Small intestine (tissue), 7 donors: ENCODE results near the gene KRTAP12-2. TPM values are rescaled to one million over a fixed set of nuclear protein-coding genes. Genes with fewer than 3 reads are reported as not detected.

Source experiments
- DNase-seq, 2 donors: peaks; one replicate each; pipeline versions ENCODE4 v3.0.0 to v3.0.0-alpha.2; 2013
- FAIRE-seq: peaks from 2 replicates; lab custom pipeline; 2012; peaks lifted over from hg19 to GRCh38; lab: Jason Lieb, UNC
- H3K27ac ChIP-seq, 3 donors: one replicate each; pipeline ENCODE4 v1.5.1; 2013; ENCODE audit warnings: low read length in 2 of 3, mild to moderate bottlenecking in 2 of 3, control low read depth in 1 of 3, inconsistent platforms in 1 of 3, low read depth in 1 of 3, moderate library complexity in 1 of 3
- H3K27me3 ChIP-seq, 3 donors: one replicate each; pipeline ENCODE4 v1.6.1; 2013; ENCODE audit warnings: low read length in 3 of 3, inconsistent platforms in 1 of 3; ENCODE audit not compliant: control insufficient read depth in 3 of 3, insufficient read depth in 3 of 3
- H3K36me3 ChIP-seq, 3 donors: one replicate each; pipeline ENCODE4 v1.6.1; 2013; ENCODE audit warnings: low read length in 3 of 3, inconsistent platforms in 1 of 3, low read depth in 1 of 3, mild to moderate bottlenecking in 1 of 3, moderate library complexity in 1 of 3; ENCODE audit not compliant: control insufficient read depth in 3 of 3, insufficient read depth in 2 of 3
- H3K4me1 ChIP-seq, 3 donors: one replicate each; pipeline ENCODE4 v1.6.1; 2013; ENCODE audit warnings: low read length in 2 of 3, inconsistent platforms in 1 of 3, low read depth in 1 of 3, mild to moderate bottlenecking in 1 of 3, moderate library complexity in 1 of 3; ENCODE audit not compliant: control insufficient read depth in 3 of 3, insufficient read depth in 2 of 3
- H3K4me3 ChIP-seq, 3 donors: one replicate each; pipeline ENCODE4 v1.5.1; 2013; ENCODE audit warnings: low read length in 3 of 3, control low read depth in 1 of 3, inconsistent platforms in 1 of 3, low read depth in 1 of 3, mild to moderate bottlenecking in 1 of 3, moderate library complexity in 1 of 3
- H3K9me3 ChIP-seq, 2 donors: one replicate each; pipeline ENCODE4 v1.6.1; 2013; ENCODE audit warnings: low read depth in 1 of 2, low read length in 1 of 2; ENCODE audit not compliant: control insufficient read depth in 2 of 2, insufficient read depth in 1 of 2
- WGBS, 3 donors: extraction: QIAGEN DNeasy Blood & Tissue Kit; methylation state at CpG; one replicate each; pipeline ENCODE4 v1.1.7; 2013; 5-methylcytosine and 5-hydroxymethylcytosine counted together
- polyA plus RNA-seq, 4 donors: library from polyadenylated mRNA; stranded (reverse) in 3 of 4; unstranded in 1 of 4; fragments of 200-250 nt in 3 of 4; fragments of 120-200 nt in 1 of 4; gene quantifications; one replicate each; pipeline versions ENCODE4 v1.2.1 to v1.2.3, GENCODE V29; 2013
- donor health status: healthy with polysubstance abuse.
- donor health status: control.
- donor health status: control.
- donor health status: Bipolar disorder and iron deficiency.
- donor health status: healthy.

KRTAP12-2 gene
- polyA plus RNA-seq, 4 donors = not detected

DNA sequence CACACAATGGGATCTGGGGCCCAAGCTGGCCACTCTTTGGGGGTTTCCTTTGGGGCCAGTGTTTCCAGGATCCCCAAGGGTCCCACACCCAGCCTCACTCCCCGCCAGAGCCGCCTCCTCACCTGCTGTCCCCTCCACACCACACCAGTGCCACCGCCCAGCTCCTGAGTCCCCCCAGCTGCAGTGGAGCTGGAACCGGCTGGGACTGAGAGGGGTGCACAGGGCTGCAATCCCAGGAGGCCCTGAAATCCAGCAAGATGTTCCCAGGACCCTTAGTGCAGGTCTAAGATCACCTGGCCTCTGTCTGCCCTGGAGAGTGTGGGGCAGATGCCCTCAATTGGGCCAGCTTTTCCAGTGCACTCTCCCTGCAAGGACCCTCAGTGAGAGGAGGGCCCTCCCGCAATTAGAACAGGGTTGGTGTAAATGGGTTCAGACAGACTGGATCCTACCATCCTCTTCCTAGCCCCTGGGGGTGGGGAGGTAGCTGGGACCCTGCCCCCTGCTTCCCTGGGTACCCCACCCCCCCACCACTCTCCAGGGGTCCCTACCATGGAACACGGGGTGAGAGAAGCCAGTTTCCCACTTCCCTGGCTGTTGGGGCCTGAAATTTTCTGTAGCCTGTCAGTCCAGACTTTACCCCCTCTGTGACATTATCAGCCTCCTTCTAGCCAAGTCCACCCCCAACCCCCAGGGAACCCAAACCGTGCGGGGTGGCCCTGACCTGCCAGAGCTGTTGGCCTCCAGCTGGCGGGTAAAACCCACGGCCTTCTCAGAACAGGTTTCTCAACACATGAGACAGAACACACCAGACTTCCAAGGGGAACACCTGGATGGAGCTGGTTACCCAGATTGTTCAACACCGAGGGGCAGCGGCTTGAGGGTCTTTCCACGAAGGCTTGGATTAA lies 37.3 kb upstream of the KRTAP12-2 start:
- Histone ChIP-seq H3K4me1 (no peaks in the 10 kb centered on the region), H3K4me3 (no peak overlapping the region), H3K27ac (no peak overlapping the region), H3K36me3 (no peaks in the 10 kb centered on the region), H3K9me3 (peaks cover 0 to 10% of the 10 kb centered on the region in 2 donors), H3K27me3 (peaks cover 7 to 78% (median 42%) of the 10 kb centered on the region in 3 donors)
- DNase-seq (no peak), FAIRE-seq (no peak)
- WGBS, 3 donors = 38 to 44% (median 42%) methylated on average over 13 of the region's 13 CpGs

- peaks cover 0 to 10% of the 10 kb centered on the region in 2 donors for H3K9me3 ChIP-seq
- H3K27ac ChIP-seq = no peak overlapping the region
- H3K27me3 ChIP-seq = peaks cover 2 to 75% (median 39%) of the 10 kb centered on the region in 3 donors
- H3K4me3 ChIP-seq = no peak overlapping the region
- no peak for DNase-seq
- H3K4me1 ChIP-seq = peaks cover 0 to 7% (median 0%) of the 10 kb centered on the region in 3 donors
- FAIRE-seq = no peak
- WGBS, 3 donors = 43 to 50% (median 43%) methylated on average over 16 of the region's 16 CpGs
- no peaks in the 10 kb centered on the region for H3K36me3 ChIP-seq
Measured at GRCh38 chr21:44702973-44703730, 36.4 kb upstream of the KRTAP12-2 start.

DNA sequence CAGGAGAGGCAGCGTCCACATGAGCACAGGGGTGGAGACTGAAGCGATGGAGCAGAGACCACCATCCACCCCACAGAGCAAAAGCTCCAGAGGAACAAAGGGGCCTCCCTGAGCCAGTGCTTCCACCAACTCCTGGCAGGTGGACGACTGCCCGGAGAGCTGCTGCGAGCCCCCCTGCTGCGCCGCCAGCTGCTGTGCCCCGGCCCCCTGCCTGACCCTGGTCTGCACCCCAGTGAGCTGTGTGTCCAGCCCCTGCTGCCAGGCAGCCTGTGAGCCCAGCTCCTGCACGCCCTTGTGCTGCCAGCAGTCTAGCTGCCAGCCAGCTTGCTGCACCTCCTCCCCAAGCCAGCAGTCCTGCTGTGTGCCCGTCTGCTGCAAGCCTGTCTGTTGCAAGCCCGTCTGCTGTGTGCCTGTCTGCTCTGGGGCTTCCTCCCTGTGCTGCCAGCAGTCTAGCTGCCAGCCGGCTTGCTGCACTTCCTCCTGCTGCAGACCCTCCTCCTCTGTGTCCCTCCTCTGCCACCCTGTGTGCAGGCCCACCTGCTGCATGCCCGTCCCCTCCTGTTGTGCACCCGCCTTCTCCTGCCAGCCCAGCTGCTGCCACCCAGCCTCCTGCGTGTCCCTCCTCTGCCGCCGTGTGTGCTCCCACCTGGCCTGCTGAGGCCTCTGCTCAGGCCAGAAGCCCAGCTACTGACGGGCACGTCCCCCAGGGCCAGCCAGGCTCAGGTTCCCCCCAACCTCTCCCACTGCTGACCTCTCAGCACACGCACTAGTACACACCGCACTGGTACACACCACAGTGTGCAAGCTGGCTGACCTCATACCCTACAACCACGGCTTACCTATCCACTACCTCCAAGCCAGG lies 35.6 kb upstream of the KRTAP12-2 start:
- H3K36me3 ChIP-seq = no peaks in the 10 kb centered on the region
- peaks cover 0 to 10% of the 10 kb centered on the region in 2 donors for H3K9me3 ChIP-seq
- WGBS, 3 donors = 65 to 76% (median 73%) methylated on average over 21 to 22 of the region's 22 CpGs
- FAIRE-seq (no peak), DNase-seq (no peak)
- H3K4me1 ChIP-seq = peaks cover 0 to 12% (median 0%) of the 10 kb centered on the region in 3 donors
- H3K27me3 ChIP-seq = peaks cover 0 to 75% (median 35%) of the 10 kb centered on the region in 3 donors
- H3K4me3 ChIP-seq = no peak overlapping the region
- H3K27ac ChIP-seq = no peak overlapping the region

DNA sequence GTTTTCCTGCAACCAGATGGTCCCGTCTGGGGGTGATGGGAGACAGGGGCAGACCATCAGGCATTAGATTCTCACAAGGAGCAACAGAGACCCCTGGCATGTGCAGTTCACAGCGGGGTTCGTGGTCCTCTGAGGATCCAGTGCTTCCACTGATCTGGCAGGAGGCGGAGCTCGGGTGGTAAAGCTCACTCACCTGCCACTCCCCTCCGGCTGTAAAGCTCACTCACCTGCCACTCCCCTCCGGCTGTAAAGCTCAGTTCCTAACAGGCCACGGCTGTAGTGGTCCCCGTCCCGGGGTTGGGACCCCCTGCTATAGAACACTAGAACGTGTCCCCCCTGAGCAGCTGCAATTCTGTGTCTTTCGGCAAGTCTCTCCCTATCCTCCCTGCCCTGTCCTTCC lies 34.8 kb upstream of the KRTAP12-2 start:
- H3K4me1 ChIP-seq = peaks cover 0 to 12% (median 0%) of the 10 kb centered on the region in 3 donors
- H3K36me3 ChIP-seq = no peaks in the 10 kb centered on the region
- no peak overlapping the region for H3K27ac ChIP-seq
- H3K4me3 ChIP-seq = no peak overlapping the region
- peaks cover 0 to 10% of the 10 kb centered on the region in 2 donors for H3K9me3 ChIP-seq
- FAIRE-seq = no peak
- WGBS, 3 donors = 15 to 36% (median 23%) methylated on average over 12 of the region's 12 CpGs
- DNase-seq = no peak
- H3K27me3 ChIP-seq = peaks cover 0 to 72% (median 30%) of the 10 kb centered on the region in 3 donors

DNA sequence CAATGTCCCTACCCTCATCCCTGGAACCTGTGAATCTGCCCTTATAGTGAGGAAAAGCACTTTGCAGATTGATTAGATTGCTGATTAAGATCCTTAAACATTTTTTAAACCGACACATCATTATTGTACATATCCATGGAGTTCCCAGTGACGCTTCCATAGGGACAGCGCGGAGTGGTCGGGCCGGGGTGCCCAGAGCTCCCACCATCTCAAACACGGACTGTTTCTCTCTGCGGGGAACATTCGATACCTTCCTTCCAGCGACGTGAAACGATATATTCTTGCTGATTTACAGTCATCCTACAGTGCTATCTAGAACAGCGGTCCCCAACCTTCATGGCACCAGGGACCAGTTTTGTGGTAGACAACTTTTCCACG lies 34.3 kb upstream of the KRTAP12-2 start:
- FAIRE-seq (no peak), DNase-seq (no peak)
- H3K4me3 ChIP-seq = no peak overlapping the region
- peaks cover 0 to 12% (median 0%) of the 10 kb centered on the region in 3 donors for H3K4me1 ChIP-seq
- no peak overlapping the region for H3K27ac ChIP-seq
- H3K9me3 ChIP-seq = peaks cover 0 to 6% of the 10 kb centered on the region in 2 donors
- H3K36me3 ChIP-seq = no peaks in the 10 kb centered on the region
- WGBS, 3 donors = 81 to 88% (median 86%) methylated on average over 14 of the region's 14 CpGs
- H3K27me3 ChIP-seq = peaks cover 0 to 70% (median 24%) of the 10 kb centered on the region in 3 donors

DNA sequence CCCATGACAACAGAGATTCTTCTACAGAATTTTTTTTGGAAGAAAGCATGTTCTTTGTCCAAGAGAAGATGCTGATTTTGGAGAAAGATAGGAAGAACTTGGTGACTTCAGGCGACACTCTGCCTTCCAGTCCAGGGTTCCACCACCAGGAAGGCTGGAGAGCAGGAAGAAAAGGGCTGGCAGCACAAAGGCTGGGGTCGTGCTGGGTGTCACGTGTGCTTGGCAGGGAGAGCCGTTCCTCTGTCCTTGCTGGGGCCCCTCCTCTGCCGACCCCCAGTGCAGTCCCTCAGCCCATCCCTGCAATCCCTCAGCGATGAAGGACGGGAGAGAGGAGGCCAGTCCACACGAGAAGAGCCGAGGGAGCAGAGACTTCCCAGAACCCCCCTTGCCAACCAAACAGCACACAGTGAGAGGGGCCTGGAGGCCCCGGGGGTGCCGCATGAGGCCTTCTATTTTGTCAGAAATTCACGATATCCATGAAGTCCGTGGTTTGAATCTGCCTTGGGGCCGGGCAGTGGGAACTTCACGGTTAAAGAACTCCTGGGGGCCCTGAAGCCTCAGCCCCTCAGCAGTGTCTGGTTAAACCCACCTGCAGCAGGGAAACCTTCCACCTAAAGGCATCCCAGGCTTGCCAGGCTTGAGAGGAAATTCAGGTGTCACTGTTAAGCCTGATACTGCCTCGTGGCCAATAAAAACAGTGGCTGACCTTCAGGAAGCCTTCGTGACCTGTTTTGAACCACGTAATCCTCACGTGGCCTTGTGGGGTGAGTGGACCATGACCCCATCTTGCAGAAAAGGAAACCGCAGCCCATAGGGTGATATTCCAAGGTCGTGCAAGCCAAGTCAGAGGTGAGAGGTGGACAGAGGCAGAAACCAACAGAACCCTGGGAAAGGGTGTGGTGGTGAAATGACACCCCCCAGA lies 33.6 kb upstream of the KRTAP12-2 start:
- DNase-seq = no peak
- Histone ChIP-seq H3K9me3 (peaks cover 0 to 4% of the 10 kb centered on the region in 2 donors), H3K27ac (no peak overlapping the region), H3K4me1 (peaks cover 0 to 12% (median 0%) of the 10 kb centered on the region in 3 donors), H3K27me3 (peaks cover 0 to 68% (median 23%) of the 10 kb centered on the region in 3 donors), H3K4me3 (no peak overlapping the region), H3K36me3 (no peaks in the 10 kb centered on the region)
- WGBS, 3 donors = 40 to 51% (median 50%) methylated on average over 21 of the region's 21 CpGs
- no peak for FAIRE-seq

DNA sequence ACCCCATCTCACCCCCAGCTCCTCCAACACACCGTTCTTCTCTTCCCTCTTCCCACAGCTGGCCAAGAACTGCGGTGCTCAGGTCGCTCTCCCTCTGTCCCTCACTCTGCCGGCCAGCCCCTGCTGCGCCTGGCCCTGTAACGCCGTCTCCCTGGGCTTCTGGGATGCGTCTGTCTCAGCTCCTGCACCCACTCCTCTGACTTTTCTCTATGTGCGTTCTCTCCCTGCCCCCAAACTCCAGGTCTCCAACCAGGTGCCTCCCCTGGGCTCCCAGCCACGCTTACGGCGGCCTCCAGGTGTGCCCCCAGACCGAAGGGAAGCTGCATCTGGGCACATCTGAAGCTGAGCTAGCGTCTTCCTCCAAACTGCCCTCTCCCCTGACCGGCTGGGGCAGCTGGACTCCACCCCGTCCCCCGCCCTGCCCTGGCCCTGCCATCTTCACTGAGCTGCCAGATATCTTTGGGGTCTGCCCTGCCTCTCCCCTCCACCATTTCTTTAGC lies 32.8 kb upstream of the KRTAP12-2 start:
- Histone ChIP-seq H3K4me3 (no peak overlapping the region), H3K27ac (no peak overlapping the region), H3K4me1 (peaks cover 0 to 12% (median 0%) of the 10 kb centered on the region in 3 donors), H3K36me3 (no peaks in the 10 kb centered on the region), H3K27me3 (peaks cover 0 to 65% (median 21%) of the 10 kb centered on the region in 3 donors), H3K9me3 (peaks cover 0 to under 1% of the 10 kb centered on the region in 2 donors)
- 53 to 55% (median 54%) methylated on average over 17 of the region's 17 CpGs for WGBS, 3 donors
- FAIRE-seq (no peak), DNase-seq (no peak)
